HG03378 (cell line): ENCODE measurements around the gene D2HGDH.
"Not testable (repeated sequence)": the region's sequence is repeated elsewhere in the genome, so short reads cannot be mapped to it uniquely, and the experiment has no call there.

Experiments
- ATAC-seq: cut with Tn5 transposase; IDR thresholded peaks from one replicate; pipeline ENCODE4 v1.9.1; 2021; ENCODE audit warnings: mild to moderate bottlenecking, moderate library complexity; ENCODE audit not compliant: unreplicated experiment

The D2HGDH gene

GRCh38 chr2:241788572-241788971, 54.1 kb downstream of the D2HGDH start:
- no peak for ATAC-seq

- not testable (repeated sequence) for ATAC-seq
Measured at GRCh38 chr2:241791385-241791784, 57.0 kb downstream of the D2HGDH start.

- ATAC-seq: no peak
Measured at GRCh38 chr2:241793385-241793784, 59.0 kb downstream of the D2HGDH start.

- no peak for ATAC-seq
Measured at GRCh38 chr2:241794250-241794823, 59.9 kb downstream of the D2HGDH start.

- no peak for ATAC-seq
Measured at GRCh38 chr2:241795021-241795999, 60.9 kb downstream of the D2HGDH start.

- ATAC-seq: no peak
Measured at GRCh38 chr2:241796209-241796608, 61.8 kb downstream of the D2HGDH start.

- ATAC-seq: no peak
Measured at GRCh38 chr2:241796610-241797138, 62.2 kb downstream of the D2HGDH start.

GRCh38 chr2:241797441-241798080, 63.1 kb downstream of the D2HGDH start:
- no peak for ATAC-seq

- no peak for ATAC-seq
Measured at GRCh38 chr2:241798081-241798630, 63.7 kb downstream of the D2HGDH start.

GRCh38 chr2:241798631-241799521, 64.4 kb downstream of the D2HGDH start:
- no peak for ATAC-seq

GRCh38 chr2:241799522-241800197, 65.2 kb downstream of the D2HGDH start:
- ATAC-seq: no peak

- ATAC-seq: not testable (repeated sequence)
Measured at GRCh38 chr2:241800198-241800903, 65.9 kb downstream of the D2HGDH start.

- ATAC-seq: no peak
Measured at GRCh38 chr2:241801611-241802420, 67.4 kb downstream of the D2HGDH start.

GRCh38 chr2:241802421-241803318, 68.2 kb downstream of the D2HGDH start:
- ATAC-seq: no peak

GRCh38 chr2:241803387-241804325, 69.2 kb downstream of the D2HGDH start:
- ATAC-seq: no peak
